Measurements from ENCODE around the gene PTPRK. TPM values are rescaled to one million over a fixed set of nuclear protein-coding genes. Genes with fewer than 3 reads are reported as not detected.
"Not testable (repeated sequence)": the region's sequence is repeated elsewhere in the genome, so short reads cannot be mapped to it uniquely, and the experiment has no call there.

PTPRK gene
- total RNA-seq, 2 donors from 2014 or later = 33.7 to 36.0 TPM

GRCh38 chr6:127992144-127992543 is 528.3 kb downstream of the PTPRK start:
- peaks cover 5 to 25% of the 10 kb centered on the region in 2 donors for H3K4me1 ChIP-seq (ENCODE audit: control insufficient read depth in 1 of 2, low read depth in 2 of 2)
- H3K27ac ChIP-seq = no peak overlapping the region
- no peaks in the 10 kb centered on the region for H3K36me3 ChIP-seq
- TF ChIP-seq CTCF (IDR thresholded peaks at IDR 0.05) = no peak
- DNase-seq (ENCODE audit: low spot score) (no peak), ATAC-seq (ENCODE audit: insufficient number of reproducible peaks, low FRiP score, low read depth) (peak; percentile 60)
- H3K27me3 ChIP-seq (replicated peaks; ENCODE audit: insufficient read depth) = no peaks in the 10 kb centered on the region
- H3K9me3 ChIP-seq = no peaks in the 10 kb centered on the region
- no peak overlapping the region for H3K4me3 ChIP-seq

- Histone ChIP-seq H3K9me3 (no peaks in the 10 kb centered on the region), H3K27ac (no peak overlapping the region), H3K4me3 (no peak overlapping the region), H3K4me1 (ENCODE audit: control insufficient read depth in 1 of 2, low read depth in 2 of 2) (peaks cover 5 to 26% of the 10 kb centered on the region in 2 donors), H3K27me3 (replicated peaks; ENCODE audit: insufficient read depth) (no peaks in the 10 kb centered on the region), H3K36me3 (no peaks in the 10 kb centered on the region)
- no peak for ATAC-seq (ENCODE audit: insufficient number of reproducible peaks, low FRiP score, low read depth)
- DNase-seq (ENCODE audit: low spot score) = no peak
- no peak for TF ChIP-seq CTCF (IDR thresholded peaks at IDR 0.05)
These were observed 530.3 kb downstream of the PTPRK start for GRCh38 chr6:127990074-127990473.

- Histone ChIP-seq H3K27me3 (replicated peaks; ENCODE audit: insufficient read depth) (no peaks in the 10 kb centered on the region), H3K36me3 (peaks cover 14% of the 10 kb centered on the region), H3K4me3 (no peak overlapping the region), H3K27ac (no peak overlapping the region), H3K9me3 (no peaks in the 10 kb centered on the region), H3K4me1 (ENCODE audit: control insufficient read depth in 1 of 2, low read depth in 2 of 2) (peaks cover 0 to under 1% of the 10 kb centered on the region in 2 donors)
- DNase-seq (ENCODE audit: low spot score) (no peak), ATAC-seq (ENCODE audit: insufficient number of reproducible peaks, low FRiP score, low read depth) (no peak)
- TF ChIP-seq CTCF (IDR thresholded peaks at IDR 0.05) = no peak
These were observed 539.4 kb downstream of the PTPRK start for GRCh38 chr6:127980996-127981395.

- not testable (repeated sequence) for H3K4me3 ChIP-seq; DNase-seq (ENCODE audit: low spot score); H3K4me1 ChIP-seq (ENCODE audit: control insufficient read depth in 1 of 2, low read depth in 2 of 2); H3K27me3 ChIP-seq (replicated peaks; ENCODE audit: insufficient read depth); H3K27ac ChIP-seq; H3K9me3 ChIP-seq; ATAC-seq (ENCODE audit: insufficient number of reproducible peaks, low FRiP score, low read depth)
- H3K36me3 ChIP-seq = peaks cover 14% of the 10 kb centered on the region
These were observed 542.2 kb downstream of the PTPRK start for GRCh38 chr6:127978185-127978584.

- Histone ChIP-seq H3K27me3 (replicated peaks; ENCODE audit: insufficient read depth) (no peaks in the 10 kb centered on the region), H3K4me1 (ENCODE audit: control insufficient read depth in 1 of 2, low read depth in 2 of 2) (no peaks in the 10 kb centered on the region), H3K4me3 (no peak overlapping the region), H3K36me3 (peaks cover 16% of the 10 kb centered on the region), H3K9me3 (no peaks in the 10 kb centered on the region), H3K27ac (no peak overlapping the region)
- no peak for DNase-seq (ENCODE audit: low spot score)
- no peak for ATAC-seq (ENCODE audit: insufficient number of reproducible peaks, low FRiP score, low read depth)
- TF ChIP-seq CTCF (IDR thresholded peaks at IDR 0.05) = no peak
These were observed 543.6 kb downstream of the PTPRK start for GRCh38 chr6:127976796-127977195.

- H3K27me3 ChIP-seq (replicated peaks; ENCODE audit: insufficient read depth) = no peaks in the 10 kb centered on the region
- ATAC-seq (ENCODE audit: insufficient number of reproducible peaks, low FRiP score, low read depth) = no peak
- H3K27ac ChIP-seq = no peak overlapping the region
- no peak for TF ChIP-seq CTCF (IDR thresholded peaks at IDR 0.05)
- no peak for DNase-seq (ENCODE audit: low spot score)
- no peaks in the 10 kb centered on the region for H3K9me3 ChIP-seq
- H3K36me3 ChIP-seq = peaks cover 16% of the 10 kb centered on the region
- no peak overlapping the region for H3K4me3 ChIP-seq
- H3K4me1 ChIP-seq (ENCODE audit: control insufficient read depth in 1 of 2, low read depth in 2 of 2) = no peaks in the 10 kb centered on the region
These were observed 544.3 kb downstream of the PTPRK start for GRCh38 chr6:127976111-127976510.

All from thoracic aorta (tissue), 2 donors.